Caco-2 (cell line): ENCODE measurements around the gene CADPS. TPM values are rescaled to one million over a fixed set of nuclear protein-coding genes. Genes with fewer than 3 reads are reported as not detected.
A peak's percentile ranks its signal among the peaks of the same experiment; 100 is the strongest.

Experiments
- BruUV-seq: library from RNA; stranded (reverse); fragments of 400-500 nt; replicated peaks from 2 replicates; lab custom pipeline; 2021; lab: Mats Ljungman, UMichigan
- CTCF ChIA-PET: fragments of 300-600 bp; sonication (Branson Sonifier 250); formaldehyde crosslinking; loops from one replicate; lab custom pipeline; 2022; ENCODE audit warnings: antibody characterized with exemption; lab: Charles Lee
- POLR2A ChIA-PET: fragments of 300-600 bp; sonication (Branson Sonifier 250); formaldehyde crosslinking; loops from one replicate; lab custom pipeline; 2022; ENCODE audit warnings: antibody characterized with exemption; lab: Charles Lee
- DNase-seq, 2 experiments: peaks; one replicate each; pipeline versions ENCODE4 v3.0.0 to v3.0.0-alpha.2; 2020 to 2022
- H3K27me3 ChIP-seq: replicated peaks from 2 replicates; pipeline ENCODE4 v1.6.0; 2011; ENCODE audit warnings: low read length; ENCODE audit not compliant: control insufficient read depth, insufficient read depth
- H3K36me3 ChIP-seq: 2 replicates; pipeline ENCODE4 v1.5.1; 2011; ENCODE audit warnings: low read length; ENCODE audit not compliant: control insufficient read depth, insufficient read depth
- H3K4me1 ChIP-seq: fragments of 250-450 bp; sonication (Bioruptor Pico); 2 replicates; pipeline ENCODE4 v1.5.1; 2020; ENCODE audit warnings: mild to moderate bottlenecking
- H3K4me3 ChIP-seq: 2 replicates; pipeline ENCODE4 v1.5.1; 2011; ENCODE audit warnings: low read depth, mild to moderate bottlenecking, control low read depth, low read length
- H3K9me3 ChIP-seq: fragments of 250-450 bp; sonication (Bioruptor Pico); 2 replicates; pipeline ENCODE4 v1.5.1; 2020; ENCODE audit warnings: mild to moderate bottlenecking, moderate library complexity
- H3K27ac Mint-ChIP-seq: one replicate; pipeline ENCODE4 v1.8.0; 2022; ENCODE audit warnings: mixed read lengths; ENCODE audit not compliant: unreplicated experiment
- H3K27me3 Mint-ChIP-seq: one replicate; pipeline ENCODE4 v1.8.0; 2022; ENCODE audit warnings: mixed read lengths; ENCODE audit not compliant: insufficient read depth, unreplicated experiment
- H3K36me3 Mint-ChIP-seq: one replicate; pipeline ENCODE4 v1.8.0; 2022; ENCODE audit warnings: mild to moderate bottlenecking, mixed read lengths; ENCODE audit not compliant: insufficient read depth, unreplicated experiment
- H3K4me1 Mint-ChIP-seq: one replicate; pipeline ENCODE4 v1.8.0; 2022; ENCODE audit warnings: low read depth, mixed read lengths; ENCODE audit not compliant: unreplicated experiment
- H3K4me3 Mint-ChIP-seq: one replicate; pipeline ENCODE4 v1.8.0; 2022; ENCODE audit warnings: mild to moderate bottlenecking, moderate library complexity, mixed read lengths; ENCODE audit not compliant: unreplicated experiment
- H3K9me3 Mint-ChIP-seq: one replicate; pipeline ENCODE4 v1.8.0; 2022; ENCODE audit warnings: mixed read lengths; ENCODE audit not compliant: unreplicated experiment
- CTCF ChIP-seq, 2 experiments: fragments of 200-600 bp in 1 of 2; IDR thresholded peaks; 1 replicate in 1 of 2; 2 replicates in 1 of 2; pipeline versions ENCODE4 v1.5.1 to v1.8.0; 2011 to 2022; ENCODE audit warnings: antibody characterized with exemption in 1 of 2, control low read depth in 1 of 2, inconsistent platforms in 1 of 2, low read depth in 1 of 2, low read length in 1 of 2, mild to moderate bottlenecking in 1 of 2, moderate library complexity in 1 of 2; ENCODE audit not compliant: insufficient read depth in 1 of 2, severe bottlenecking in 1 of 2, unreplicated experiment in 1 of 2
- intact Hi-C: fragments of 100-400 bp; cut with micrococcal nuclease; formaldehyde crosslinking; loops from one replicate; pipeline ENCODE4 v1.10.0; 2022; ENCODE audit not compliant: unreplicated experiment
- total RNA-seq: library from RNA; stranded (reverse); gene quantifications from 2 replicates; pipeline ENCODE4 v1.2.3, GENCODE V29; 2022

Gene CADPS
- total RNA-seq, 1 experiment from 2014 or later: not detected

- no peak overlapping the region for H3K4me3 ChIP-seq
- Mint-ChIP-seq H3K27ac (no peak overlapping the region), H3K36me3 (no peaks in the 10 kb centered on the region), H3K9me3 (no peaks in the 10 kb centered on the region), H3K4me3 (no peak overlapping the region), H3K4me1 (no peaks in the 10 kb centered on the region), H3K27me3 (peaks cover 13% of the 10 kb centered on the region)
- intact Hi-C loops: loop anchor here (10.0 kb wide), 1 partner anchor 169 kb away; no protein-coding TSS in a partner anchor
- TF ChIP-seq CTCF (IDR thresholded peaks at IDR 0.05; ENCODE audit: insufficient read depth in 1 of 2, low read depth in 1 of 2, low read length in 1 of 2, severe bottlenecking in 1 of 2, unreplicated experiment in 1 of 2): no peak
- peaks cover 2% of the 10 kb centered on the region; the same call in 1 of the 2 replicates for H3K27me3 ChIP-seq
- BruUV-seq: no TSS peak
- ChIA-PET CTCF (interaction anchor here (0.6 to 1.4 kb wide), 3 partner anchors 11 to 352 kb away, joined by 3 to 5 read pairs (median 3); no protein-coding TSS in a partner anchor), POLR2A (no interaction called here)
- H3K9me3 ChIP-seq: peaks cover 4% of the 10 kb centered on the region
- no peaks in the 10 kb centered on the region; the same call in 1 of the 2 replicates for H3K4me1 ChIP-seq
- no peaks in the 10 kb centered on the region for H3K36me3 ChIP-seq
- peak; percentile 62 to 67 for DNase-seq
Measured at GRCh38 chr3:62876064-62876463, 848 bp upstream of the CADPS start.

GRCh38 chr3:62875558-62876002 is 364 bp upstream of the CADPS start:
- Histone ChIP-seq H3K4me3 (no peak overlapping the region), H3K36me3 (no peaks in the 10 kb centered on the region), H3K9me3 (peaks cover 4% of the 10 kb centered on the region), H3K4me1 (no peaks in the 10 kb centered on the region; the same call in 1 of the 2 replicates), H3K27me3 (peaks cover 2% of the 10 kb centered on the region; the same call in 1 of the 2 replicates)
- TF ChIP-seq CTCF (IDR thresholded peaks at IDR 0.05; ENCODE audit: insufficient read depth in 1 of 2, low read depth in 1 of 2, low read length in 1 of 2, severe bottlenecking in 1 of 2, unreplicated experiment in 1 of 2): no peak
- Mint-ChIP-seq H3K36me3 (no peaks in the 10 kb centered on the region), H3K9me3 (no peaks in the 10 kb centered on the region), H3K27me3 (peaks cover 13% of the 10 kb centered on the region), H3K4me3 (peak overlapping the region; percentile 93), H3K27ac (no peak overlapping the region), H3K4me1 (no peaks in the 10 kb centered on the region)
- intact Hi-C loops: loop anchor here (10.0 kb wide), 1 partner anchor 169 kb away; no protein-coding TSS in a partner anchor
- no peak for DNase-seq
- POLR2A ChIA-PET: no interaction called here
- BruUV-seq: no TSS peak
- CTCF ChIA-PET: interaction anchor here (0.7 kb wide), 1 partner anchor 353 kb away, joined by 5 read pairs; no protein-coding TSS in a partner anchor

GRCh38 chr3:62873761-62874710 is 1.2 kb downstream of the CADPS start:
- H3K27me3 Mint-ChIP-seq: peaks cover 19% of the 10 kb centered on the region
- peak overlapping the region; percentile 93 for H3K4me3 Mint-ChIP-seq

More at GRCh38 chr3:62873761-62874710, 1.2 kb downstream of the CADPS start:
- CTCF ChIA-PET: interaction anchor here (0.6 to 1.6 kb wide), 2 partner anchors 222 to 320 kb away, joined by 3 to 9 read pairs; no protein-coding TSS in a partner anchor
- no peaks in the 10 kb centered on the region for H3K4me1 Mint-ChIP-seq
- H3K9me3 Mint-ChIP-seq: no peaks in the 10 kb centered on the region
- POLR2A ChIA-PET: no interaction called here
- intact Hi-C loops: loop anchor here (1.0 to 10.0 kb wide), 3 partner anchors 171 to 353 kb away; no protein-coding TSS in a partner anchor
- DNase-seq: peak; percentile 60 to 61
- Histone ChIP-seq H3K36me3 (no peaks in the 10 kb centered on the region), H3K9me3 (peaks cover 4% of the 10 kb centered on the region), H3K27me3 (peaks cover 2% of the 10 kb centered on the region; the same call in 1 of the 2 replicates), H3K4me3 (peak overlapping the region; percentile 15), H3K4me1 (no peaks in the 10 kb centered on the region; the same call in 1 of the 2 replicates)
- H3K36me3 Mint-ChIP-seq: no peaks in the 10 kb centered on the region
- H3K27ac Mint-ChIP-seq: peak overlapping the region; percentile 59
- TF ChIP-seq CTCF (IDR thresholded peaks at IDR 0.05; ENCODE audit: insufficient read depth in 1 of 2, low read depth in 1 of 2, low read length in 1 of 2, severe bottlenecking in 1 of 2, unreplicated experiment in 1 of 2): peak in 1 of 2 experiments; percentile 44
- no TSS peak for BruUV-seq
